Lower lobe of right lung (tissue), 2 donors: ENCODE data around the gene ZC2HC1C. TPM values are rescaled to one million over a fixed set of nuclear protein-coding genes. Genes with fewer than 3 reads are reported as not detected.

ENCODE experiments used
- ATAC-seq, 2 donors: fragments of 200-7000 bp; cut with Tn5 transposase; one replicate each; pipeline ENCODE4 v1.9.1; 2020 to 2022; ENCODE audit warnings: mild to moderate bottlenecking in 2 of 2, moderate library complexity in 2 of 2
- DNase-seq: peaks from one replicate; pipeline ENCODE4 v3.0.0-alpha.2; 2020
- H3K27ac ChIP-seq: fragments of 200-600 bp; one replicate; pipeline ENCODE4 v1.8.0; 2022
- H3K27me3 ChIP-seq: fragments of 200-600 bp; one replicate; pipeline ENCODE4 v1.8.0; 2022; ENCODE audit warnings: low read depth
- H3K36me3 ChIP-seq: fragments of 200-600 bp; one replicate; pipeline ENCODE4 v1.8.0; 2022; ENCODE audit warnings: mild to moderate bottlenecking
- H3K4me1 ChIP-seq: fragments of 200-600 bp; one replicate; pipeline ENCODE4 v1.8.0; 2022
- H3K4me3 ChIP-seq: fragments of 200-600 bp; one replicate; pipeline ENCODE4 v1.8.0; 2022; ENCODE audit warnings: mild to moderate bottlenecking
- H3K9me3 ChIP-seq: fragments of 200-600 bp; one replicate; pipeline ENCODE4 v1.8.0; 2022
- intact Hi-C: fragments of 100-400 bp; cut with DNase I; formaldehyde crosslinking; loops from one replicate; pipeline ENCODE4 v1.11.0; 2022
- total RNA-seq: library from RNA; stranded (reverse); fragmentation: NEBNext Ultra II Directional; extraction: Animal tissue kit (Norgen Biotek cat#: 25700); gene quantifications from one replicate; pipeline ENCODE4 v1.2.1, GENCODE V29; 2021
- TF ChIP-seq, protein P1 (sequence below): fragments of 200-600 bp; IDR thresholded peaks from one replicate; pipeline ENCODE4 v1.8.0; 2022; ENCODE audit warnings: antibody characterized with exemption, mild to moderate bottlenecking
- donor health status: DM: no; HTN: yes; CAD: no; lungs with severe emphysema.

The ZC2HC1C gene
- total RNA-seq, 1 donor from 2014 or later, result 4.7 TPM

DNA sequence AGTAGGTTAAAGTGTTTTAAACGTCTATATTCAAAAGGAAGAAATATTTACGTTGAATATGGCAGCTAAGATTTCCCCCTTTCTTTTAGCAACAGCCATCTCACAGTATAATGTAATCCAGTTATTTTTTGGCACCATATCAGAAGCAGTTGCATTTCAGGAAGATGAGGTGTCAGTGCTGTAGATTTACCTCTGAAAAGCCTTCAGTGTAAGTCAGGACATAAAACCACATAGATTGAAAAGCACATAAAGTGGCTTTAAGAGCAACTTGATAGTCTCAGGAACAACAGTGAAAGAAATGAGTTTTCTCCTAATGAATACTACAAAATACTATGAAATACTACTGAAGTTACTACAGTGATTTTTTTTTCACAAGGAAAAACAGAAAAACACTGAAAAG is 25.1 kb upstream of the ZC2HC1C start:
- H3K9me3 ChIP-seq, result no peaks in the 10 kb centered on the region
- ATAC-seq (no peak), DNase-seq (no peak)
- no peak overlapping the region for H3K4me3 ChIP-seq
- TF ChIP-seq, protein P1, sequence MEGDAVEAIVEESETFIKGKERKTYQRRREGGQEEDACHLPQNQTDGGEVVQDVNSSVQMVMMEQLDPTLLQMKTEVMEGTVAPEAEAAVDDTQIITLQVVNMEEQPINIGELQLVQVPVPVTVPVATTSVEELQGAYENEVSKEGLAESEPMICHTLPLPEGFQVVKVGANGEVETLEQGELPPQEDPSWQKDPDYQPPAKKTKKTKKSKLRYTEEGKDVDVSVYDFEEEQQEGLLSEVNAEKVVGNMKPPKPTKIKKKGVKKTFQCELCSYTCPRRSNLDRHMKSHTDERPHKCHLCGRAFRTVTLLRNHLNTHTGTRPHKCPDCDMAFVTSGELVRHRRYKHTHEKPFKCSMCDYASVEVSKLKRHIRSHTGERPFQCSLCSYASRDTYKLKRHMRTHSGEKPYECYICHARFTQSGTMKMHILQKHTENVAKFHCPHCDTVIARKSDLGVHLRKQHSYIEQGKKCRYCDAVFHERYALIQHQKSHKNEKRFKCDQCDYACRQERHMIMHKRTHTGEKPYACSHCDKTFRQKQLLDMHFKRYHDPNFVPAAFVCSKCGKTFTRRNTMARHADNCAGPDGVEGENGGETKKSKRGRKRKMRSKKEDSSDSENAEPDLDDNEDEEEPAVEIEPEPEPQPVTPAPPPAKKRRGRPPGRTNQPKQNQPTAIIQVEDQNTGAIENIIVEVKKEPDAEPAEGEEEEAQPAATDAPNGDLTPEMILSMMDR, result no peak
- peaks cover 21% of the 10 kb centered on the region for H3K36me3 ChIP-seq
- H3K4me1 ChIP-seq, result peaks cover 48% of the 10 kb centered on the region
- H3K27ac ChIP-seq, result no peak overlapping the region
- intact Hi-C loops, result no loop called here
- H3K27me3 ChIP-seq, result no peaks in the 10 kb centered on the region

DNA sequence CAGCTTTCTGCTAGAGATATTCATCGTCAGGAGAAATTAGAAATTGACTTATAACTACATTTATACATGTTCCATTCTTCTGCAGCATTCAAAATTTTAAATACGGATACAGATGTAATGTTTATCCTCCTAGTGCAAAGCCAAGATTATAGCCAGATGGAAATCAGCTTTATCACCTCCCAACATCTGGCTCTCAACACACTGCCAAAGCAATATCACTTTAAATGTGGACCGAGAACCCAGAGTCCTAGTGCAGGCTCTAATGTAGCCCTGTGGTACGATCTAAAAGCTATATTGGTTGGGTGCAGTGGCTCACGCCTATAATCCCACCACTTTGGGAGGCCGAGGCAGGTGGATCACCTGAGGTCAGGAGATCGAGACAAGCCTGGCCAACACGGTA is 24.7 kb upstream of the ZC2HC1C start:
- TF ChIP-seq, protein P1, result no peak
- H3K4me1 ChIP-seq, result peaks cover 52% of the 10 kb centered on the region

DNA sequence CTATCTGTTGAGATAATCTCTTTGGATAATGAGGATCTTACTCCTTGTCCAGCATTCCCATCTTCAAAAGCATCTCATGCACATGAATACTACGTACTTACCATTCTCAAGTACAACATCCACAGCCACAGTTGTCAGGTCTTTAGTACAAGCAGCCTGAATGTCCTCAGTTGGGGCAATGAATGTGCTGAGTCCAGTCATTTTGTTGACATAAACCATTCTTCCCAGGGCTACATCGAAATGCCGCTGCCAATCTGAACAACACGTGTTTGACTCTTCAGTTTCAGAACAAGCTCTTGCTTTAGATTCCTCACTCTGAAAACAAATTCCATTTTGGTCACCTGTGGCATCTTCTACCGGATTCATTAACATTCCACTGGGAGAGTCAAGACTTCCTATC is 23.2 kb upstream of the ZC2HC1C start:
- DNase-seq (no peak), ATAC-seq (peak in 1 of 2 donors; percentile 6)
- Histone ChIP-seq H3K27me3 (no peaks in the 10 kb centered on the region), H3K36me3 (peaks cover 11% of the 10 kb centered on the region), H3K4me3 (no peak overlapping the region), H3K27ac (no peak overlapping the region), H3K4me1 (peaks cover 56% of the 10 kb centered on the region), H3K9me3 (no peaks in the 10 kb centered on the region)
- intact Hi-C loops, result no loop called here
- TF ChIP-seq, protein P1, result no peak

More for the DNA sequence above, 24.7 kb upstream of the ZC2HC1C start:
- no peaks in the 10 kb centered on the region for H3K9me3 ChIP-seq
- H3K27ac ChIP-seq, result no peak overlapping the region
- ATAC-seq, result peak; percentile 18 to 27
- no peak overlapping the region for H3K4me3 ChIP-seq
- intact Hi-C loops, result no loop called here
- DNase-seq, result no peak
- no peaks in the 10 kb centered on the region for H3K27me3 ChIP-seq
- H3K36me3 ChIP-seq, result peaks cover 18% of the 10 kb centered on the region

DNA sequence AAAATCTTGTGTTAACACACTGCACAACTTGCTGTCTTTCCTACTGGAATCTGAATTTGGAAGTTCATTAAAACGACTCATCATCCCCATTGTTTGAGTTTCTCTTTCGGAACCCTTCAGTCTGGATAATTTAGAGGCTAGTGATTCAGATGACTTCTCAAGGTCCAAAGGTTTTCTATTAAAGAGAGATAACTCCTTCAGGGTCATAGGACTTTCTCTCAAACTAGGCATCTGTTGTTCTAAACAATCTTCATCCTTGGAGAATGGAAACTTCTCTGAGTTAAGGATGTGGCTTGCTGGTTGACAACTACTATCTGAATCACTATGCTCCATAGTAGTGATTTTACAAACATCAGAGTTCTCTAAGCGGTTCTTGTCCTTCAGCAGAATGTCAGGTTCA is 22.5 kb upstream of the ZC2HC1C start:
- no peak overlapping the region for H3K4me3 ChIP-seq
- no peaks in the 10 kb centered on the region for H3K27me3 ChIP-seq
- H3K9me3 ChIP-seq, result no peaks in the 10 kb centered on the region
- peaks cover 56% of the 10 kb centered on the region for H3K4me1 ChIP-seq
- TF ChIP-seq, protein P1, result no peak
- no peak overlapping the region for H3K27ac ChIP-seq
- DNase-seq (no peak), ATAC-seq (no peak)
- H3K36me3 ChIP-seq, result peaks cover 5% of the 10 kb centered on the region
- intact Hi-C loops, result no loop called here

DNA sequence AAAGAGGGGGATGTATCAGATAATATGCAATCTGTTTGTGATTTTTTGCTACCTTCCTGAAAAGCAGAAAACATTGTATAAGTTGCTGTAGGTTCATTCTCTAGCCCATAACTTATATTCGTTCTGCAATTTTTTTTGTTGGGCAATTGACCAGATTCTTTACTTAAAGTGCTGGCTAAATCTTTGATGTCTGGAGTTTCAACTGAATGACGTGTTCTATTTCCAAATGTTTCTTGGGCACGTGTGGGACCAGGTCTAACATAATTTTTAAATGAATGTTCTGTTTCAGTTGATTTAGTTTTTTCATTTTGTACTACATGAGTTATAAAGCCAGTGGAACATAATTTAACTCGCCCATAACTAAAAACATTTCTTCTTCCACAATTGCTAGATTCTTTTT is 21.9 kb upstream of the ZC2HC1C start:
- Histone ChIP-seq H3K36me3 (no peaks in the 10 kb centered on the region), H3K27ac (no peak overlapping the region), H3K9me3 (no peaks in the 10 kb centered on the region), H3K4me3 (no peak overlapping the region), H3K27me3 (no peaks in the 10 kb centered on the region), H3K4me1 (peaks cover 54% of the 10 kb centered on the region)
- DNase-seq, result no peak
- ATAC-seq, result no peak
- TF ChIP-seq, protein P1, result no peak
- intact Hi-C loops, result no loop called here

DNA sequence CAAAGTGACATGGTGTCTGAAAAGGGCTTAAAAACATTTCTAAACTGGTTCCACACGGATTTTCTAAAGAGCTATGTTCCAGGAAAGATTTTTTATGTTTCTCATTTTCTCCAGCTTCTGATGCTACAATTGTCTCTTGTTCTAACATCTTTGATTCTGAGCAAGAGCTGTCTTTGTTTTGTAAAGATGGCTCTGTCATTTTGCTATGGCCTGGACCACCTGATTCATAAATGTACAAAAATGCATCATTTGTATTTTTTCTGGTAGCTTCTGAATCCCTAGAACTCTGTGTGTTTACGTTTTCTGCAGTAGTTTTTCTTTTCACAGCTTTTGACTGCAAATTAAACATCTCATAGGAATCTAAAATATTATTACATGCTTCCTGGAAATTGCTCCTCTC is 21.3 kb upstream of the ZC2HC1C start:
- Histone ChIP-seq H3K9me3 (no peaks in the 10 kb centered on the region), H3K27ac (no peak overlapping the region), H3K4me3 (no peak overlapping the region), H3K36me3 (no peaks in the 10 kb centered on the region), H3K4me1 (peaks cover 54% of the 10 kb centered on the region), H3K27me3 (no peaks in the 10 kb centered on the region)
- ATAC-seq (no peak), DNase-seq (no peak)
- intact Hi-C loops, result no loop called here
- TF ChIP-seq, protein P1, result no peak
